Esophagus (tissue), 2 donors: ENCODE data around the gene TBX10. TPM values are rescaled to one million over a fixed set of nuclear protein-coding genes. Genes with fewer than 3 reads are reported as not detected.

Experiments used
- H3K27ac ChIP-seq, 2 donors: one replicate each; pipeline ENCODE4 v1.5.1; 2013; ENCODE audit warnings: low read depth in 2 of 2, mild to moderate bottlenecking in 2 of 2, inconsistent platforms in 1 of 2, low read length in 1 of 2, moderate library complexity in 1 of 2
- H3K27me3 ChIP-seq, 2 donors: one replicate each; pipeline ENCODE4 v1.6.1; 2013; ENCODE audit warnings: low read length in 2 of 2, control low read depth in 1 of 2, mild to moderate bottlenecking in 1 of 2; ENCODE audit not compliant: insufficient read depth in 2 of 2, control insufficient read depth in 1 of 2
- H3K36me3 ChIP-seq, 2 donors: one replicate each; pipeline ENCODE4 v1.6.1; 2013; ENCODE audit warnings: low read length in 1 of 2; ENCODE audit not compliant: control insufficient read depth in 2 of 2, insufficient read depth in 2 of 2
- H3K4me1 ChIP-seq, 2 donors: one replicate each; pipeline ENCODE4 v1.6.1; 2013; ENCODE audit warnings: low read length in 1 of 2; ENCODE audit not compliant: control insufficient read depth in 2 of 2, insufficient read depth in 2 of 2
- H3K4me3 ChIP-seq, 2 donors: one replicate each; pipeline ENCODE4 v1.5.1; 2013; ENCODE audit warnings: low read length in 2 of 2, mild to moderate bottlenecking in 2 of 2, low read depth in 1 of 2, moderate library complexity in 1 of 2
- H3K9me3 ChIP-seq, 2 donors: one replicate each; pipeline ENCODE4 v1.6.1; 2013; ENCODE audit warnings: mild to moderate bottlenecking in 2 of 2, low read depth in 1 of 2, low read length in 1 of 2, moderate library complexity in 1 of 2; ENCODE audit not compliant: control insufficient read depth in 2 of 2, insufficient read depth in 1 of 2
- WGBS, 2 donors: extraction: QIAGEN DNeasy Blood & Tissue Kit; methylation state at CpG; one replicate each; pipeline ENCODE4 v1.1.7; 2013; 5-methylcytosine and 5-hydroxymethylcytosine counted together
- polyA plus RNA-seq, 2 donors: library from polyadenylated mRNA; stranded (reverse); fragments of 200-250 nt; gene quantifications; one replicate each; pipeline ENCODE4 v1.2.3, GENCODE V29; 2013
- donor health status: healthy with polysubstance abuse.
- donor health status: Bipolar disorder and iron deficiency.

The TBX10 gene
- polyA plus RNA-seq, 2 donors: not detected

DNA sequence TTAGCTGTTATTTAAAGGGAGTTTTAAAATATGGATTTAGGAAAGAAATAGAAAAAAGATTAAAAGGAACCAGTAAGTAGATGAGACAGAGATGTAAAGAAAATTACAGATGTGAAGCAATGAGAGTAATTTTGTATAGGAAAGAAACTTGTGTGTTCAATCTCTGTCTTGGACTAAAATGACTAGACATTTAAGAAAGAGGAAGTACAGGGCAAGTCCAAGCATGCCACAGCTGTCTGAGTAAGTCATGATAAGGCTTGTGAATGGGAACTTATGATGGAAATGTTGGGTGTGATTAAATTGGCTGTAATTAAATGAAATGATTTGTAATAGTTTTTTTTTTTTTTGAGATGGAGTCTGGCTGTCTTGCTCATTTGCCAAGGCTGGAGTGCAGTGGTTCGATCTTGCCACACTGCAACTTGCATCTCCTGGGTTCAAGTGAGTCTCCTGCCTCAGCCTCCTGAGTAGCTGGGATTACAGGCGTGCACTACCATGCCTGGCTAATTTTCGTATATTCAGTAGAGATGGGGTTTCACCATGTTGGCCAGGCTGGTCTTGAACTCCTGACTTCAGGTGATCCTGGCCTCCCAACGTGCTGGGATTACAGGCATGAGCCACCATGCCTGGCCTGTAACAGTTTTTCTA, 16.8 kb upstream of the TBX10 start:
- Histone ChIP-seq H3K27me3 (no peaks in the 10 kb centered on the region), H3K4me3 (no peak overlapping the region), H3K9me3 (no peaks in the 10 kb centered on the region), H3K4me1 (no peaks in the 10 kb centered on the region), H3K27ac (peak overlapping the region in 1 of 2 donors; percentile 53), H3K36me3 (no peaks in the 10 kb centered on the region)
- WGBS, 2 donors: 56 to 62% methylated on average over 4 of the region's 4 CpGs

- no peaks in the 10 kb centered on the region for H3K27me3 ChIP-seq
- peaks cover 0 to 5% of the 10 kb centered on the region in 2 donors for H3K4me1 ChIP-seq
- no peaks in the 10 kb centered on the region for H3K9me3 ChIP-seq
- H3K4me3 ChIP-seq: no peak overlapping the region
- H3K36me3 ChIP-seq: no peaks in the 10 kb centered on the region
- no peak overlapping the region for H3K27ac ChIP-seq
- 79 to 81% methylated on average over 9 of the region's 9 CpGs for WGBS, 2 donors
Measured at GRCh38 chr11:67654225-67654624, 14.7 kb upstream of the TBX10 start.

- WGBS, 2 donors: 73 to 78% methylated on average over 15 of the region's 15 CpGs
- no peak overlapping the region for H3K27ac ChIP-seq
- peaks cover 0 to 8% of the 10 kb centered on the region in 2 donors for H3K4me1 ChIP-seq
Measured at GRCh38 chr11:67652965-67653845, 13.6 kb upstream of the TBX10 start.

DNA sequence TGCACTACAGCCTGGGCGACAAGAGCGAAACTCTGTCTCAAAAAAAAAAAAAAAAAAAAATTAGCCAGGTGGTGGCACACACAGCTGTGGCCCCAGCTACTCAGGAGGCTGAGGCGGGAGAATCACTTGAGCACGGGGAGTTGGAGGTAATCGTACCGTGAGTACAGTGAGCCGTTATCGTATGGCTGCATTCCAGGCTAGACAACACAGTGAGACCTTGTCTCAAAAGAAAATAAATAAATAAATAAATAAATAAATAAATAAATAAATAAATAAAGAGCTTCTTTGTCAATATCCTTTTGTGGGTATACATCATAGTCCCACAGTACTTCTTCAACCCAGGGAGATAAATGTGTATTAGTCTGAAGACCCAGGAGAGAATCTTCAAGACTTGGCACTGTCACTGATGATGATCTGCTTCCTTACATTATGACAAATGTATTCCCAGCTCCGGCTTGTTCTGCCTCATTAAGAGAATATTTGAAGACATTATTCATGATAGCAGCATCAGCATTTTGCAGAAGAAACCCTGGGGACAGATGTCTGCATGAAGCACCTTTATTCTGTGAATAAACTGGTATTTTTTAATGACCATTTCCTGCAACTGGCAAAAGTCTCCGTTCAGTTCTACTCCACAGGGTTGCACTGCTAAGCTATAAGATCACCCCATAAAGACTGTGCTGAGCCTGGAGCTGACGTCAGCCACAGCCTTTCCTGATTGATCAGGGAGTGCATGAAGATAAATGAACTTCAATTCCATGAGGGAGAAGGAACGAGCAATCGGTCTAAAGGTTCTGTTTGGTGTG, 12.6 kb upstream of the TBX10 start:
- H3K4me1 ChIP-seq: peaks cover 0 to 10% of the 10 kb centered on the region in 2 donors
- no peaks in the 10 kb centered on the region for H3K36me3 ChIP-seq
- 50 to 54% methylated on average over 13 of the region's 13 CpGs for WGBS, 2 donors
- no peaks in the 10 kb centered on the region for H3K27me3 ChIP-seq
- H3K27ac ChIP-seq: no peak overlapping the region
- no peak overlapping the region for H3K4me3 ChIP-seq
- H3K9me3 ChIP-seq: no peaks in the 10 kb centered on the region

More at GRCh38 chr11:67652965-67653845, 13.6 kb upstream of the TBX10 start:
- Histone ChIP-seq H3K36me3 (no peaks in the 10 kb centered on the region), H3K27me3 (no peaks in the 10 kb centered on the region), H3K4me3 (no peak overlapping the region), H3K9me3 (no peaks in the 10 kb centered on the region)

DNA sequence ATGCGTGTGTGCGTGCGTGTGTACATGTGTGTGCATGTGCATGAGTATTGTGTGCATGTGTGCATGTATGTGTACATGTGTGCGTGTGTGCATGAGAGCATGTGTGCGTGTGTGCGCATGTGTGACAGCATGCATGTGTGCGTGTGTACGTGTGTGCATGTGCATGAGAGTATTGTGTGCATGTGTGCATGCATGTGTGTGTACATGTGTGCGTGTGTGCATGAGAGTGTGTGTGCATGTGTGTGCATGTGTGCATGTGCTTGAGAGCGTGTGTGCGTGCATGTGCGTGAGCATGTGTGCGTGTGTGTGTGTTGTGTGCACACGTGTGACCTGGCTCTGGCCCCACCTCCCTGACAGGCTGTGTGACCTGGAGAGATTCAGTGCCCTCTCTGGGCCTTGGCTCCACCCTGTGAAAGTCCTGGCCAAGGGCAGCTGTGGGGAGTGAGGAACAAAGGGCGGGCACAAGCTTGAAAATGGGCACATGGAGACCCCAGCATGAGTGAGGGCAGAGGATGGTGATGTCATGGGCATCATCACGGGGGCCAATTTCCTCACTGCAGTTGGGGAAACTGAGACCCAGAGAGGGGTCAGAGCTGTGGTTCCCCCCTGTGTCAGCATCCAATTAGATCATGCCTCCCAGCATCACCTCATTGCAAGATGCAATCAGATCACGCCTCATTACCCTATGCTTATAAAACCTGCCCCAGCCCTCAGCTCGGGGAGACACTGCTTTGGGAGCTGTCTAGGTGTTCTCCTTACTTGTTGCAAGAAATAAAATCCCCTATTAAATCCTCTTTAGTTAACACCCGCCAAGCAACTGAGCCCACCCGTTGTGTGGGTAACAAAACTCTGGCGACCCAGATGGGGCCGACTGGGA, 10.3 kb upstream of the TBX10 start:
- H3K4me3 ChIP-seq: peak overlapping the region in 1 of 2 donors; percentile 38
- H3K27ac ChIP-seq: peak overlapping the region; percentile 5 to 59
- WGBS, 2 donors: 75 to 79% methylated on average over 22 of the region's 22 CpGs
- peaks cover 0 to 18% of the 10 kb centered on the region in 2 donors for H3K4me1 ChIP-seq
- H3K36me3 ChIP-seq: no peaks in the 10 kb centered on the region
- no peaks in the 10 kb centered on the region for H3K9me3 ChIP-seq
- H3K27me3 ChIP-seq: no peaks in the 10 kb centered on the region

- Histone ChIP-seq H3K9me3 (peaks cover 0 to 2% of the 10 kb centered on the region in 2 donors), H3K4me1 (peaks cover 0 to 18% of the 10 kb centered on the region in 2 donors), H3K36me3 (no peaks in the 10 kb centered on the region), H3K27ac (no peak overlapping the region), H3K27me3 (no peaks in the 10 kb centered on the region), H3K4me3 (no peak overlapping the region)
- WGBS, 2 donors: 70 to 71% methylated on average over 12 of the region's 12 CpGs
Measured at GRCh38 chr11:67648796-67649613, 9.4 kb upstream of the TBX10 start.

- Histone ChIP-seq H3K27ac (no peak overlapping the region), H3K9me3 (peaks cover 0 to 3% of the 10 kb centered on the region in 2 donors), H3K36me3 (no peaks in the 10 kb centered on the region), H3K4me3 (no peak overlapping the region), H3K4me1 (peaks cover 0 to 18% of the 10 kb centered on the region in 2 donors), H3K27me3 (no peaks in the 10 kb centered on the region)
- WGBS, 2 donors: 62 to 74% methylated on average over 12 of the region's 12 CpGs
Measured at GRCh38 chr11:67648140-67648795, 8.7 kb upstream of the TBX10 start.

GRCh38 chr11:67647471-67647870, 7.9 kb upstream of the TBX10 start:
- Histone ChIP-seq H3K4me3 (no peak overlapping the region), H3K9me3 (peaks cover 0 to 3% of the 10 kb centered on the region in 2 donors), H3K4me1 (peaks cover 0 to 18% of the 10 kb centered on the region in 2 donors), H3K36me3 (no peaks in the 10 kb centered on the region), H3K27ac (no peak overlapping the region), H3K27me3 (no peaks in the 10 kb centered on the region)
- 62 to 74% methylated on average over 14 to 15 of the region's 15 CpGs for WGBS, 2 donors
